Rectal smooth muscle tissue (tissue), 1 donor: Measurements from ENCODE around the gene RSRP1.
"Not testable (repeated sequence)": the region's sequence is repeated elsewhere in the genome, so short reads cannot be mapped to it uniquely, and the experiment has no call there.

Source experiments
- H3K27ac ChIP-seq: one replicate; pipeline ENCODE4 v1.7.0; 2013; ENCODE audit warnings: low read depth, low read length, inconsistent platforms
- H3K27me3 ChIP-seq: one replicate; pipeline ENCODE4 v1.7.0; 2013; ENCODE audit warnings: low read length; ENCODE audit not compliant: control insufficient read depth, insufficient read depth
- H3K36me3 ChIP-seq: one replicate; pipeline ENCODE4 v1.7.0; 2013; ENCODE audit warnings: low read length; ENCODE audit not compliant: control insufficient read depth, insufficient read depth
- H3K4me1 ChIP-seq: one replicate; pipeline ENCODE4 v1.7.0; 2013; ENCODE audit warnings: low read length; ENCODE audit not compliant: control insufficient read depth, insufficient read depth
- H3K4me3 ChIP-seq: one replicate; pipeline ENCODE4 v1.7.0; 2013; ENCODE audit warnings: low read length
- H3K9ac ChIP-seq: one replicate; pipeline ENCODE4 v1.7.0; 2013; ENCODE audit warnings: low read length

Gene RSRP1

DNA sequence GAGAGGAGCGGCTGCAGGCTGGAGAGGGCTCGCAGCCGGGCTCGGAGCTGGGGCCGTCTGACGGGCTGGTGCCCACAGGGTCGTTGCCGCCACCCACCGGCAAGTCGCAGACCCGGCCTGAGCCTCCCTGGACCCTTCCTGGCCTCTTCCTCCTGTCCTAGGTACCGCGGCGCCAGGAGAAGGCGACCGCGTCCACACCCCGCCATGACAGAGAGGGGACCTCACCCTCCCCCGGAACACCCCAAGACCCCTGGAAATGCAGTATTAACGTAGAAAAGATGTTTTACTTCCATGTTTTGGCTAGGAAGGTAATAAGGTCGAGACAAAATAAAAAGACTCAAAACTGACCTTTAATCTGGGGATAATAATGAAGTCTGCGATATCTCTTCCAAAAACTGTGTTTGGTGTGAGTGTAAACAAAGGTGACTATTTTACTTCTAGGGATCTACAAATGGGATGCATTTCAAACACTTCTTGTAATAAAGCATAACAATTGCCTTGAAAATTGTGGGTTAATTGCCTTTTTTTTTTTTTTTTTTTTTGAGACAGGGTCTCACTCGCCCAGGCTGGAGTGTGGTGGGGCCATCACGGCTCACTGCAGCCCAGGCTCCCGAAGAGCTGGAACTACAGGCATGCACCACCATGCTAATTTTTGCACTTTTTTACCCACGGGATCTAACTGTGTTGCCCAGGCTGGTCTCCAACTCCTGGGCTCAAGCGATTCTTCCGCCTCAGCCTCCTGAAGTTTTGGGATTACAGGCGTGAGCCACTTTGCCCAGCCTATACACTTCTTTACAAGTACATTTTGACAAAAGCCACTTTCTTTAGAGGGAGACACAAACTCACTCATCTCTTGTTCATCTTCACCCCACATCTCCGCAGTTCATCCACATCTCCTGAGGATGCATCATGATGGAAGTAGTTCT is 838 bp upstream of the RSRP1 start:
- Histone ChIP-seq H3K4me1 (peaks cover 10% of the 10 kb centered on the region), H3K27ac (peak overlapping the region; percentile 100), H3K9ac (peak overlapping the region; percentile 57), H3K4me3 (peak overlapping the region; percentile 100), H3K27me3 (no peaks in the 10 kb centered on the region), H3K36me3 (peaks cover 16% of the 10 kb centered on the region)

GRCh38 chr1:25246600-25247023 is 642 bp downstream of the RSRP1 start:
- Histone ChIP-seq H3K4me1 (peaks cover 10% of the 10 kb centered on the region), H3K4me3 (peak overlapping the region; percentile 100), H3K27me3 (no peaks in the 10 kb centered on the region), H3K9ac (peak overlapping the region; percentile 100), H3K27ac (peak overlapping the region; percentile 100), H3K36me3 (peaks cover 16% of the 10 kb centered on the region)

GRCh38 chr1:25245809-25246599 is 1.2 kb downstream of the RSRP1 start:
- Histone ChIP-seq H3K4me1 (peaks cover 10% of the 10 kb centered on the region), H3K36me3 (peaks cover 16% of the 10 kb centered on the region)

DNA sequence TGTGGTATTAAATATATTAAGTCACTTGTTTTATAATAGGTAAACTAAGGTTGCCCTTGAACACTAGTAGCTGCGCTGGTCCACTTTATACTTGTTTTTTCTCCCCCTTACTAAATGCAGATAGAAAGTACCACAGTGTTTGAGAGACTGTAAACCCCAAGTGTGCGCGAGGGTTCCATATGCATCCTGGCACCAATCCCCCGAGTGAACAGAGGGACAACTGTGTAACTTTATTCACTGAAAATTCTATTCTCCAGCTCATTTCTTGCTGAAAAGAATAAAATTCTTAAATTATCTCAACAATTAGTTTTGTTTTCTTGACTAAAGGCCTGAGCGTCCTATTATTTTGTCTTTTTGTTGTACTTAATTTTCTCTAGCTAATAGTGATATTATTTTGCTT is 1.9 kb downstream of the RSRP1 start:
- Histone ChIP-seq H3K36me3 (peaks cover 16% of the 10 kb centered on the region), H3K9ac (no peak overlapping the region), H3K27me3 (no peaks in the 10 kb centered on the region), H3K4me3 (peak overlapping the region; percentile 100), H3K27ac (peak overlapping the region; percentile 4), H3K4me1 (peaks cover 13% of the 10 kb centered on the region)

More at GRCh38 chr1:25245809-25246599, 1.2 kb downstream of the RSRP1 start:
- Histone ChIP-seq H3K27me3 (no peaks in the 10 kb centered on the region), H3K9ac (peak overlapping the region; percentile 100), H3K27ac (peak overlapping the region; percentile 100), H3K4me3 (peak overlapping the region; percentile 100)

DNA sequence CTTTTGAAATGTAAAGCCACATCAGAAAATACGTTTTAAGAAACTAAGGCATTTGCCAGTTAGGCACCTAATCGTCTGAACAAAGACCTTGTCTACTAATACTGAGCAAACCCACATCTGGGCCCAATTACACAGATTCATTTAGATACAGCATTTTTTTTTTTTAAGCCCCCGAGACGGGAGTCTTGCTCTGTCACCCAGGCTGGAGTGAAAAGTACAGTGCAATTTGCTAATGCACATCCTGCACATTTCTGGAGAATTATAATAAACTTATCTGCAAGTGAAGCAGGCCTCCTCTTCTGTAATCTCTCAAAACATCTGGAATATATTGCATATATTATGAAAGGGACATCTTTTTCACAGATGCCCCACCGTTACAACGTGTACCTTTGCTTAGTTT is 3.3 kb downstream of the RSRP1 start:
- H3K4me3 ChIP-seq: no peak overlapping the region
- H3K27ac ChIP-seq: no peak overlapping the region
- H3K4me1 ChIP-seq: peaks cover 15% of the 10 kb centered on the region
- peaks cover 16% of the 10 kb centered on the region for H3K36me3 ChIP-seq
- H3K9ac ChIP-seq: no peak overlapping the region
- no peaks in the 10 kb centered on the region for H3K27me3 ChIP-seq

- H3K4me1 ChIP-seq: peaks cover 9% of the 10 kb centered on the region
- peak overlapping the region; percentile 94 for H3K27ac ChIP-seq
- no peaks in the 10 kb centered on the region for H3K27me3 ChIP-seq
- H3K4me3 ChIP-seq: peak overlapping the region; percentile 82
- peak overlapping the region; percentile 61 for H3K9ac ChIP-seq
- peaks cover 9% of the 10 kb centered on the region for H3K36me3 ChIP-seq
Measured at GRCh38 chr1:25239681-25240541, 7.3 kb downstream of the RSRP1 start.

DNA sequence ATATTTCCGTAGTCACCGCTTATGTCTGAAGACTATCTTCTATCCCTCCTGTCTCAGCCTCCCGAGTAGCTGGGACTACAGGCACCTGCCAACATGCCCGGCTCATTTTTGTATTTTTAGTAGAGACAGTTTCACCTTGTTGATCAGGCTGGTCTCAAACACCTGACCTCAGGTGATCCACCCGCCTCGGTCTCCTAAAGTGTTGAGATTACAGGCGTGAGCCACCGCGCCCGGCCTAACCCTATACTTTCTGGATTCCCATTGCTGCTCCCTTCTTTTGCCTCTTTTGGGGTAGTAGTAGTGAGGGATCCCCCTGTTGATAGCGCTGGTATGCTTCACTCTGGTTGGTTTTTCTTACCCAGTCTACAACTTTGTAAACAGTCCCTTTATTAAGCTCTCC is 9.2 kb downstream of the RSRP1 start:
- H3K27ac ChIP-seq: no peak overlapping the region
- H3K27me3 ChIP-seq: no peaks in the 10 kb centered on the region
- H3K36me3 ChIP-seq: no peaks in the 10 kb centered on the region
- peaks cover 8% of the 10 kb centered on the region for H3K4me1 ChIP-seq
- no peak overlapping the region for H3K9ac ChIP-seq
- H3K4me3 ChIP-seq: no peak overlapping the region

GRCh38 chr1:25236261-25236660 is 11.0 kb downstream of the RSRP1 start:
- H3K4me3 ChIP-seq, H3K27ac ChIP-seq, H3K27me3 ChIP-seq, H3K36me3 ChIP-seq, H3K9ac ChIP-seq: not testable (repeated sequence)
- peaks cover 13% of the 10 kb centered on the region for H3K4me1 ChIP-seq

DNA sequence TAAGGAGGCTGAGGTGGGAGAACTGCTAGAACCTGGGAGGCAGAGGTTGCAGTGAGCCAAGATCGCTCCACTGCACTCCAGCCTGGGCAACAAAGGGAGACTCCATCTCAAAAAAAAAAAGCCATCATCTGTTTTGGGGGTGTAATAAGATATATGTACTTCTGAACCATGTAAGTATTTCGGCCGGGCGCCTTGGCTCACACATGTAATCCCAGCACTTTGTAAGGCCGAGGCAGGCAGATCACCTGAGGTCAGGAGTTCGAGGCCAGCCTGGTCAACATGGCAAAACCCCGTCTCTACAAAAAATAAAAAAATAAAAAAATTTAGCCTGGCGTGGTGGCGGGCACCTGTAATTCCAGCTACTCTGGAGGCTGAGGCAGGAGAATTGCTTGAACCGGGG is 11.8 kb downstream of the RSRP1 start:
- not testable (repeated sequence) for H3K36me3 ChIP-seq, H3K4me3 ChIP-seq, H3K27ac ChIP-seq, H3K27me3 ChIP-seq, H3K9ac ChIP-seq
- H3K4me1 ChIP-seq: peaks cover 11% of the 10 kb centered on the region

GRCh38 chr1:25232866-25233784 is 14.1 kb downstream of the RSRP1 start:
- peaks cover 9% of the 10 kb centered on the region for H3K4me1 ChIP-seq
- H3K4me3 ChIP-seq: peak overlapping the region; percentile 86
- H3K36me3 ChIP-seq: peaks cover 5% of the 10 kb centered on the region

More at GRCh38 chr1:25232866-25233784, 14.1 kb downstream of the RSRP1 start:
- Histone ChIP-seq H3K9ac (peak overlapping the region; percentile 72), H3K27ac (peak overlapping the region; percentile 88), H3K27me3 (no peaks in the 10 kb centered on the region)
